ENCODE results near the gene TRIM46.
"Not testable (repeated sequence)": the region's sequence is repeated elsewhere in the genome, so short reads cannot be mapped to it uniquely, and the experiment has no call there.

Gene TRIM46

DNA sequence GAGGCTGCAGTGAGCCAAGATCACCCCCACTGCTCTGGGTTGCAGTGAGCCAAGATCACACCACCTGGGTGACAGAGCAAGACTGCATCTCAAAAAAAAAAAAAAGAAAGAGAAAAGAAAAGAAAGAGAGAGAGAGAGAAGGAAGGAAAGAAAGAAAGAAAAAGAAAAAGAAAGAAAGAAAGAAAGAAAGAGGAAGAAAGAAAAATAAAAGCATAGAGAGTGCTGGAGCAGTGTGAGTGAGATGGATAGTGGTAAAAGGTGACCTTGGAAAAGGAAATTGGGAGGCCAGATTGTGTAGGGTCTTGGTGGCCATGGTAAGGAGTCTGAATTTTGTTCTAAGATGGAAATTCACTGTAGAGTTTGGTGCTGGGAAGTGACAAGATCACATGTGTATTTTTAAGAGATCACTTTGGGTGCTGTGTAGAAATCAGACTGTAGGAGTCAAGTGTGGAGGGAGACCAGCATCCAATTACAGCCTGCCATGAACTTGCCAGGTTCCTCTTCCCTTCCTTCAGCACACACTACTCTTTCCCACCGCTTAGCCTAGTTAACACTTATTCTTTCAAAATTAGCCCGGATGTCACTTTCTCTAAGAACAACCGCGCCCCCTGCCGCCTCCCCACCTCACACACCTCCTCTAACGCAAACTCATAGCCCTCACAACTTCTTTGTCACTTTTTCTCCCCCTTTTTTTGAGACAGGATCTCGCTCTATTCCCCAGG, 52.7 kb downstream of the TRIM46 start:
- peak; percentile 66 for DNase-seq (ENCODE audit: low spot score)
- FAIRE-seq = no peak

DNA sequence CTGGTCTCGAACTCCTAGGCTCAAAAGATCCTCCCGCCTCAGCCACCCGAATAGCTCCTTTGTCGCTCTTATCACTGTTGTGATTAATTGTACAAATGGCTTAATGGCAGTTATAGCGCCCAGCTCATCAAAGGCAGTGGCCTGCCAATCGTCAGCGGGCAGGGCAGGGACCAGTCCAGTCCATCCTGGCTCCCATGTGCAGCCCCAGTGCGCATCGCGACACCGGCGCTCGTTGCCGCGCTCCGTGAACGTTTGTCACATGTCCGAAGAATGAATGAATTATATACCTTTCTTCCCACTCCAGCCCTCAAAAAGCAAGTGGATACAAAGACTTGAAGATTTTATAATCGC, 53.2 kb downstream of the TRIM46 start:
- FAIRE-seq (no peak), DNase-seq (ENCODE audit: low spot score) (peak; percentile 30)

DNA sequence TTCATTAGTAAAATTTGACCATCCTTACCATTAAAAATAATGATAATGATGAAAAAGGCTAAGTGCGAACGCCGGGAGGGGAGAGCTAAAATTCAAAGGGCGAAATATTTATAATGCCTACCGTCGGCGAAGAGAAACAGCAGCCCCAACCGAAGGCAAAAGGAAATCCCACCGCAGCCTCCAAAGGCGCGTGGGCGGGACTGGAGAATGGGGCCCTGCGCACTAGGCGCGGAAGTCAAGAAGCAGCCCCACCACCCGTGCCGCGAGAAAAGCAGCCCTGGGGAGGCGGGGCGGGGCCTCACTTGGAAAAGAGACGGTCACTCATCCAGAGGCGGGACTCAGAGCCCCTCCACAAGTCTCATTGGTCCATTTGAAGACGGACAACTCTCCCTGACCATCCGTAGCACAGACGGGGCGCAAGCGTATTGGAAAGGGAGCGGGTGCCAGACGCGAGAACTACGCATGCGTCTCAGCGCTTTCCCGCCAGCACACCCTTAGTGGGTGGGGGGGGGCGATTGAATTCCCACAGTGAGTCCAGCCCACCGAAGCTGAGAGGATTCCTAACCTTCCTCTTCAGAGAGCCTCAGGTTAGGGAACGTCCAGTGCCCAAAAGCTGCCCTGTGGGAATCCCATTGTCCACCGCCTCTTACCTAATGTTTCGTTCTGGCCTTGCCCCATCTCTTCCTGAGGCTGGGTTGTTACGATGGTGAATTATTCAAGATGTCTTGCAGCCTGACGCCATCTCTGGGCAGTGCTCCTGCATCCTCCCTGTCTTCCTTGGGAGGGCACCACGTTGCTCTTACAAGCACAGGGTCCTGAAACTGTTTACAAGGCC, 53.8 kb downstream of the TRIM46 start:
- DNase-seq (ENCODE audit: low spot score) = peak; percentile 99
- FAIRE-seq = peak; percentile 83

DNA sequence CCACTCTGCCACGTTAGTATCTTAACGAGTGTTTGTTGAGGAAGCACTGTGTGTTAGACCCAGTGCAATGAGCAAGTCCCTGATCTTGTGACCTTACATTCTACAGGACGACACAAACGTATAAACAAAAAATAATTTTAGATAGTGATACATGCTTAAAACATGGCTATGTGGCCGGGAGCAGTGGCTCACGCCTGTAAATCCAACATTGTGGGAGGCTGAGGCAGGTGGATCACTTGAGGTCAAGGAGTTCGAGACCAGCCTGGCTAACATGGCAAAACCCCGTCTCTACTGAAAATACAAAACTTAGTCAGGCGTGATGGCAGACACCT, 54.4 kb downstream of the TRIM46 start:
- DNase-seq (ENCODE audit: low spot score) (no peak), FAIRE-seq (no peak)

DNA sequence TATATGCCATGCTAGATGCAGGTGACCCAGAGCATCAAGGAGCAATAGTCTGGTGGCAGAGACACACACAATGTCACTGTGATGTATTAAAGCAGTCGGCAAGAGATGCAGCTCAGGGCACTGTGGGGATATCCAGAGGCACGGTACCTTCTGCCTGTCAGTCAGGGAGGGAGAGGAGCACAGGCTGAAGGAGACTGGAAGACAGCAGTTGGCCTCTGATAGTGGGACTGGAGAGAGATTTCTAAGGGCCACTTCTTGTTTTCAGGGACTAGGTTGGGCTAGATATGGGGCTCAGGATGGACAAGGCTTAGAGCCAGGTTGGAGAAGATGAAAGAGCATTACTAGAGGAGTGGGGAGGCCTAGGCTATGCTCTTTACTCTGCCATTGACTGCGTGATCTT, 57.7 kb downstream of the TRIM46 start:
- not testable (repeated sequence) for DNase-seq (ENCODE audit: low spot score); FAIRE-seq

DNA sequence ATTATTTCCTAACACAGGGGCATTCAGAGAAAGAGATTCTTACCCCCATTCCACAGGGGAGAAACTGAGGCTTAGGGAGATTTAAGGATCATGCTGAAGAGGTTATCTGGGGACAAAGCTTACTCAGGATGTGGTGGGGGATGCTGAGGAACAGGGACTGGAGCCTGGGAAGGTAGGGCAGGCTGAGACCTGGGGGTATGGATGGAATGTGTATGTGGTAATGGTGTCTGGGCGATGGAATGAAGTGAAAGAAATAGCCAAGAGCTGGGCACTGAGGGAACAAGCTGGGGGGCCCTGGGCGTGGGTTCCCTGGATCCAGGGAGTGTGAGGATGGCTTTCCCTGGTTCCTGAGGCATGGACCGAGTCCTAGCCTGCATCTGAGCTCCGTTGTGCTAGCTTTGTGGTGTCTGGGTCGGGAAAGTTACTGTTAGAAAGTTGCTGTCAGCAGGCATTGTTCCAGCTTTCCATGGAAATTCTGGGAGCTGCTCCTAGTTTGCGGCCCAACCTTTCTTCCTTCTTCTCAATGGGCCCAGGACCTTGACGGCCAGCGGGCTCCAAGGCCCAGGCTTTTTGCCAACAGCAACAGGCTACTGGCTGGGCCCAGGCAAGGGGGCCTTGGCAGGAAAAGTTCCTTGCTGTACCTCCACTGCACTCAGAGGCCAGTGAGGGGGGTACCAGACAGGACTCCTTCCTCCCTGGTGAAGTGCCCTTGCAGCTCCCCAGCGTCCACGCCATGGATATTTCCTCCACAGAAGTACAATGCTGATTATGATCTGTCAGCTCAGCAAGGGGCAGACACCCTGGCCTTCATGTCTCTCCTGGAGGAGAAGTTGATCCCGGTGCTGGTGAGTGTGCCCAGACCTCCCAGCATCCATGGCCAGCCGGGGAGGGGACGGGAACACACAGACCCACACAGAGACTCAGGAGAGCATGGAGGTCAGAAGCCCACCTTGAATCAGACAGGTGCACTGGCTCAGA, 58.6 kb downstream of the TRIM46 start:
- not testable (repeated sequence) for DNase-seq (ENCODE audit: low spot score); FAIRE-seq

DNA sequence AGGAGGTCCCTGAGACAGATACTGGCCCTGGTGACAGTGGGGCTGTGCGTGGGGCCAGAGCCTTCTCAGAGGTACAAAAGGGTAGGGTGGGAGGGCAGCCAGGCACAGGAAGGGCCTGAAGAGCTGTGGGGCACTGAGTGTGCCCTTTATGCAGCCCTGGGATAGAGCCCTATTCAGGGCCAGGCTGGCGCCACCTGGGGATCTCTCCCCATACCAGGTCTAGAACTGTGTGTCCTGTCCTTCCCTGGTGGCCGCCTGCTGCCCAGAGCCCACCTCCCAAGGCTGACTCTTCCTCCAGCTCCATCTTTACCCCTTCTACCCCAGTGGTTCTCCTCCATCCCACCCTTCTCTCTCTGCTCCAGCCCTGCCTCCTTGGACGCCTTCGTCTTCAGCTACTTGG, 59.9 kb downstream of the TRIM46 start:
- FAIRE-seq; DNase-seq (ENCODE audit: low spot score): not testable (repeated sequence)
